HuH-7 (cell line): ENCODE data around the gene KCTD17.

Experiments
- DNase-seq: peaks from one replicate; pipeline ENCODE4 v3.0.0; 2011; ENCODE audit warnings: low spot score

The KCTD17 gene

DNA sequence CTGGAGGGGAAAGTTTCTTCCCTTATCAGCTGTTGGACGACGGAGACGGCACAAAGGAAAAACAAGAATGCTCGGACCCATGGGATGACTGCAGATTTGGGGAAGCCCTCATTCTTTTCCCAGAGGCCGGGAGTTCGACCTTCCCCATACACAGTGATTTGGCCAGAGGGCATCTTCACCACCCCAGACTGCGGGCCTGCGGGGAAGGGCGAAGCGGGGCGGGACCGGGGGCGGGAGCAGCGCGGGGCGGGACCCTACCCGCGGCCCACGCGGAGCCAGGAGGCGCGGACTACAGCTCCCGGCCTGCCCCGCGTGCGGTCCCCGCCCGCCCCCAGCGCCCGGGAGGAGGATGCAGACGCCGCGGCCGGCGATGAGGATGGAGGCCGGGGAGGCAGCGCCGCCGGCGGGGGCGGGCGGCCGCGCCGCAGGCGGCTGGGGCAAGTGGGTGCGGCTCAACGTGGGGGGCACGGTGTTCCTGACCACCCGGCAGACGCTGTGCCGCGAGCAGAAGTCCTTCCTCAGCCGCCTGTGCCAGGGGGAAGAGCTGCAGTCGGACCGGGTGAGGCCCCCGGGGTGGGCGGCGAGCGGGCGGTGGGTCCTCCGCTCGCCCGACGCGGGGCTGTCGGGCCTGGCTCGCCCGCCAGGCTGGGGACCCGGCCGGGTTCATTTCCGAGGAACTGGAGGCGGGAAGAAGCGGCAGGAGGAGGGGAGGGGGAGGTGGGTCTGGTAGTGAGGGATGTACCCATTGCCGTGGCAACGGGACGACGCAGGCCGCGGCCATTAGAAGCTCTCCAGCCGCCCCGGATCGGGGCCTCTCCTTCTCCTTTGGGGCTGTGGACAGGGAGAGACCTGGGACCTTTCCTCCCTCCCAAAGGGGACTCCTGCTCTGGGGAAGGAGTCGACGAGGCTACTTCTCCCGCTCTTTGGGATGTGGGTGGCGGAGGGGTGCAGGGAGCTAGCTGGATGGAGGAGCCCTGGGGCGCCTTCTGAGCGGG is at the start of gene KCTD17:
Gene KCTD17 (plus strand): TSS at position 352 of the 995 bp plus-strand sequence. CDS start 19 bp downstream, at position 371.
- peak; percentile 96 for DNase-seq

DNA sequence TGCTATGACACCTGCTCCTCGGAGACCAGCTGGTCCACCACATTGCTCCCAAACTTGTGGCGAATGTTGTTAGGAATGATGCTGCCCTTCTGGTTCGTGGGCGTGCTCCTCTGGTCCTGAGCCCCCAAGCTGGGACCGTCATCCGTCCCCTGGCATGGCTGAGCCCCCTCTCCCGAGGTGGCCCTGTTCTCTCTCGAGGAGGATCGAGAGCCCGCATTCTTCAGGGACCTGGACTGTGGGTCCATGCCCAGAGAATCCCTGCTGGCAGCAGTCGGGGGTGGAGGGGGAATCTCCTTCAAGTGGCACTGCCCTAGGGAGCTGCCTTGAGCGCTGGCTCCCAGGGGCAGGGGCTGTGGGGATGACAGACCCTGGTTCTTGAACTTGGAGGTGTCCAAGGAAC is 49.7 kb upstream of the KCTD17 start:
- no peak for DNase-seq

GRCh38 chr22:37002633-37003032 is 48.9 kb upstream of the KCTD17 start:
- DNase-seq, result no peak

DNA sequence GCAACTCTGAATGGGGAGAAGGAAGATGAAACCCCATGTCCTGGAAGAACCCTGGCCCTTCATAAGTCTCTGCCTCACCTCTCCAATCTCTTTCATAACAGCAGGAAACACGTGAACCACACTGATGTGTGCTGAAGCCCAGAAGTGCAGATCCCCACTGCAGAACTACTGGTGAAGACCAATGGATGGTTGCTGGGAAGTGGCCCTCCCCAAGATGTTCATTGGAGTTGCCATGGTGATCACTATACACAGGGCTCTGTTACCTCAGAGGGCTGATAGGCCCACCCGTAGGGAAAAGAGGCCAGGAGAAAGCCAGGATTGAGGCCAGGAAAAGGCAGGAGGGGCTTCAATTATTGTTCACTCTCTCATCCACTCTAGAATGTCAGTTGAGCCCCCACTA is 43.9 kb upstream of the KCTD17 start:
- DNase-seq, result no peak

DNA sequence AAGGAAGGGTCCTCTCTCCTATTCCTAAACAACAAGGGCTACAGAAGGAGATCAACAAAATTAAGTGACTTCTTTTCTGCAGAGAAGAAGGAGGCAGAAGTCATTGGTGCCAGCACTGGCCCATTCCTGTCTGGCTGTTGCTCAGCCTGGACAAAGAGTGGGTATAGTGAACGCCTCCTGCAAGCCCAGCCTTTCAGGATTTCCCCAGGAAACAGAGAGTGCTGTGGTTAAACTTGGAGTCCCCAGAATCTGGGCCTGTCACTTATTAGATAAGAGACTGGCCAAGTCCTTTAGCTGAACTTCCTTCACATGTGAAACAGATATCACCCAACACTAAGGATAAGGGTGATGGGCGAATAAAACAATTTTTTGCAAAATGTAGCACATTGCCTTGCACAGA is 43.2 kb upstream of the KCTD17 start:
- DNase-seq, result no peak

DNA sequence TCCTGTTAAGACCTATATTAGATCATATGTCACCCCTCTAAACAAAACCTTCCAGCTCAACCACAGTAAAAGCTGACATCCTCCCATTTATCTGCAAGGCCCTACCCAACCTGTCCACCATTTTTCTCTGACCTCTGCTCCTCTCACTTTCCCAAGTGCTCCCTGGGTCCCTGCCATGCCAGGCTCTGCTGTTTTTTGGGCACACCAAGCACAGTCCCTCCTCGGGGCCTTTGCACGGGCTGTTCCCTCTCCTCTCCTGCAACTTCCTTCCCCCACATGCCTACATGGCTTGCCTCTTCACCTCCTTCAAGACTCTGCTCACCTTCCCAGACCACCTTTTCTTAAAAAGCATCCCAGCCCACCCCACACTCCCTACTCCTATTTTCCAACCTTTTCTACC is 42.1 kb upstream of the KCTD17 start:
- DNase-seq, result no peak

GRCh38 chr22:37010174-37010573 is 41.4 kb upstream of the KCTD17 start:
- DNase-seq, result no peak

DNA sequence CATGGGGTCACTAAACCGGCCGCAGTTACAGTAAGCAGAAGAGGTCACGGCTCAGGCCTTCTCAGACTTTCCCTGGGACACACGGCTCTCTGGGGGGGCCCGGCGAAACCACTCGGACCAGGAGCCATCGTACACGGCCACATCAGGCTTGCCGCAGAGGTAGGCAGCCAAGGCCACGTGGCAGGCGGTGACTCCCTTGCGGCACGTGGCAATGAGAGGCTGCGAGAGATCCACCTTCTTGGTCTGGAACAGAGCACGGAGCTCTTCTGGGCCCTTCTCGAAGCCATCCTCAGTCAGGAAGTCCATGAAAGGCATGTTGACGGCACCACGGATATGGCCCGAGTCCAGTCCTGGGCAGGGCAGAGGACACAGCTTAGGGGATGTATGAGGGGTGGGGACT is 40.6 kb upstream of the KCTD17 start:
- DNase-seq, result no peak

- DNase-seq, result no peak
Observed at GRCh38 chr22:37011472-37011871, 40.1 kb upstream of the KCTD17 start.

DNA sequence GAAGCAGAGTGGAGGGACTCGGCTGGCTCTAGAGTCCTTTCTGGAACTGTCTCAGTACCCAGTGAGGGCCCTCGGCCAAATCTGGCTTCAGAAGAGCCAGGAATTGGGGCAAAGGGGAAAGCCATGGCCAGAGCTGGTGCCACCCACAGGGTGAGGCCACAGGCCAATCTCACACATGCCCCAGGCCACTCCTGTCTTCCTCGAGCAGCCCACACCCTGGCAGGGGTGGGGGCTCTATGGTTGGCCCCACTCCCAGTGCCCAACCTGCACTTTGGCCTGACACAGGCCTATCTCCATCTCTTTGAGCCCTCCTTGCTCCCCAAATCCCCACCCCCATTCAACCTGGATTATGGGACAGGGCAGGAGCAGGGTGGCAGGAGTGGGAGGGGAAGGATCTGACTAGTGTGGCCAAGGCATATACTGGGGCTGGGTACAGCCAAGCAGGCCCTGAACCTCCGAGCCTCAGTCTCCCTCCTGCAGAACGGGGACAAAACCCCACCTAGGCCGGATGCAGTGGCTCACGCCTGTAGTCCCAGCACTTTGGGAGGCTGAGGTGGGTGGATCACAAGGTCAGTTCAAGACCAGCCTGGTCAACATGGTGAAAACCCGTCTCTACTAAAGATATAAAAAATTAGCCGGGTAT is 39.2 kb upstream of the KCTD17 start:
- DNase-seq, result no peak

DNA sequence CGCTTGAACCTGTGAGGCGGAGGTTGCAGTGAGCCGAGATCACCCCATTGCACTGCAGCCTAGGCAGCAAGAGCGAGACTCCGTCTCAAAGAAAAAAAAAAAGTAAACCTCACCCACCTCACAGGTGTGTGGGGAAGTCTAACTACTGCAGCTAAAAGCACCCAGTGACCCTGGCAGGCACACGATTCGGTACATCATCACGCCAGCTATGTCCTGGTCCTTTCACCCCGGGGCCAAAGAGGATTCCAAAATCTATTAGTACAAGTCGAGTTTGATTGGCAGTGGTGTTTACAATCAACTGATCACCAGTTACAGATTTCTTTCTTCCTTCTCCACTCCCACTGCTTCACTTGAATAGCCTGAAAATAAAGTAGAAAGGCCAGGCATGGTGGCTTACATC is 38.6 kb upstream of the KCTD17 start:
- no peak for DNase-seq

GRCh38 chr22:37014415-37014806 is 37.1 kb upstream of the KCTD17 start:
- no peak for DNase-seq

DNA sequence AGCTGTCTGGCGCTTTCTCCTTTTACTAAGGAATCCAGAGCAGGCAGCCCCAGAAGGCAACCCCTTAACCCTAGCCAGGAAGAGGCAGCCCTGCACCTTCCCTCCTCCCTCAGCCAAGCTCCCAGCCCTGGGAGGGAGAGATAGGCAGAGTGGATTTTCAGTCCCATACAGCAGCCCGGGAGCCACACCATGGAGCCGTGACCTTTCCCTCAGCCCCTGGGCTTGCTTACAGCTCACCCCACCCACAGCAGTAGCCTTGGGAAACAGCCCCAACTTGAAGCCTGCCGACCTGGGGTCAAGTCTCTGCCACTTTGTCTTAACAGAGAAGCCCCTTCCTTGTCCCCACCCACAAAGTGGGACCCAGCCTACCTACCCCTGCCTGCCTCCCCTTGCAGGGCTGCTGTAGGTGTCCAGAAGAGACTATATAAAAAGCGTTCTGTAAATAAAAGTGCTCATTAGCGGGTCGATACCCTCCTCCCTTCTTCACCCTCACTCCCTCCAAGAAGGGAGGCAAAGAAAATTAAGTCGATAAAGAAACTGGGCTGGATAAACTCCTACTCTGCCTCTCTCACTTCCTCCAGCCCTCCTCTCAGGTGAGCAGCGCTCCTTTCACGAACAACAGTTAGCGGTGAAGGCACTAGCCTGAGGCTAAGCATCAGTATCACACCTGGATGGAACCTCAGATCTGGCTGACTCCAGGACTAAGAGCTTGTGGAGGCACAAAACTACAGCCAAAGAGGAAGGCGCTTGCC is 36.5 kb upstream of the KCTD17 start:
- DNase-seq, result no peak

GRCh38 chr22:37015587-37015878 is 36.0 kb upstream of the KCTD17 start:
- no peak for DNase-seq

DNA sequence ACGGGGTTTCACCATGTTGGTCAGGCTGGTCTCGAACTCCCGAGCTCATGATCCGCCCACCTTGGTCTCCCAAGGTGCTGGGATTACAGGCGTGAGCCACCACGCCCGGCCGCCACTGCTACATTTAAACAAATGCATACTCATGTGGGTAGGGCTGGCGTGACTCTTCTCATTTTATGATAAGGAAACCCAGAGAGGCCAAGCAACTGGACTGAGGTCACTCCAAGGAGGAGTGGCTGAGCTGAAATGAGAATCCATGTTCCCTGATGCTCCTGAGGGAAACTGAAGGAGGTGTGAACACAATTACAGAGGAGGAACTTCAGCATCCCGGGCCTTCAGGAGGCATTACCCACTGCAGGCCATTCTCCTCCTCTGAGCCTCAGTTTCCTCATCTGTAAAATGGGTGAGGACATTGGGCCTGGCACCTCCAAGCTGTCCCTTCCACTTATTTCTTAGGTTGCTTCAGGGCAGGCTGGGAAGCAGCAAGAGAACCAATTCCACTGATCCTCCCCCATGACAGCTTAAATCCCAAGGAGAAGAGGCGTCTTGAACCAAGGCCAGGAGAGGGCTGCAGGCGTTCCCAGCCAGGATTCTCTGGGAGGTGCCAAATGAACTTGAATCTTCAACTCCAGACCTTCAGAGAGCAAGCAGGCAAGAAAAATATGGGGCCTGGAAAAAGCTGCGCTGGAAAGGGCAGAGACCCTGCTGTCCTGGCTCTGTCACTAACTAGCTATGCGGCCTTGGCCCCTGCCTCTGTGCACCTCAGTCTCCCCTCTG is 35.2 kb upstream of the KCTD17 start:
- DNase-seq, result no peak

DNA sequence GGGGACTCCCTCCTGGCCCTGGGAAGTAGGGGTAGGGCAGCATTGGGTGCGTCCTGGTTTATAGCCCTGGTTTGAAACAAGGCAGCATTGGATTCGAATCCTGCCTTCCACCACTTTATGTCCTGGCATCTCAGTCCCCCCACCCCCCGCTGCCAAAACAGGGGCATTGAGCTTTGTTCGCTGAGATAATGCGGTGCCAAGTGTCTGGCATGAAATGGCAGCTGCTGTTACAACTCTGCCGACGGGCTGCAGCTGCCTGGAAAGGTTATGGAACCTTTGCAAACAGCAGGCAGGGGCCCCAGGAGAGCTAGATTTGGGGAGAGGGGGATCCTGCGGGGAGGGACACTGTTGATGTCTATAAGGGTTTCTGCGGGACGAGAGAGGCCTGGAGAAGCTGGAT is 34.2 kb upstream of the KCTD17 start:
- no peak for DNase-seq

- DNase-seq, result no peak
Observed at GRCh38 chr22:37018086-37018814, 33.3 kb upstream of the KCTD17 start.

GRCh38 chr22:37018815-37019308 is 32.7 kb upstream of the KCTD17 start:
- DNase-seq, result peak; percentile 57

- DNase-seq, result peak; percentile 94
Observed at GRCh38 chr22:37019309-37020191, 32.0 kb upstream of the KCTD17 start, which contains the start of the genes MPST and TST. Gene MPST (plus strand): TSS chr22:37019742. CDS start chr22:37019837, 95 bp downstream. Gene TST (minus strand): TSS chr22:37019447. CDS start chr22:37018732, 715 bp downstream.

GRCh38 chr22:37020192-37020479 is 31.4 kb upstream of the KCTD17 start:
- DNase-seq, result no peak
